Measurements from ENCODE around the gene NTNG1. TPM values are rescaled to one million over a fixed set of nuclear protein-coding genes. Genes with fewer than 3 reads are reported as not detected.

Gene NTNG1
- total RNA-seq, 4 donors from 2014 or later: 0.20 to 3.0 (median 1.0) TPM

GRCh38 chr1:107187399-107187798 is 46.6 kb downstream of the NTNG1 start:
- ATAC-seq: no peak
- no peak overlapping the region for H3K4me3 ChIP-seq
- no peak overlapping the region for H3K27ac ChIP-seq
- H3K36me3 ChIP-seq: no peaks in the 10 kb centered on the region
- H3K9me3 ChIP-seq: peaks cover 0 to 5% (median 0%) of the 10 kb centered on the region in 3 donors
- 49 to 52% methylated on average over 3 of the region's 3 CpGs for WGBS, 2 donors (ENCODE audit: low coverage in 1 of 2)
- no peak for TF ChIP-seq CTCF (IDR thresholded peaks at IDR 0.05)
- TF ChIP-seq POLR2AphosphoS5 (IDR thresholded peaks at IDR 0.05): no peak
- no peak for TF ChIP-seq EP300 (IDR thresholded peaks at IDR 0.05)
- TF ChIP-seq POLR2A (IDR thresholded peaks at IDR 0.05): no peak
- H3K4me1 ChIP-seq: no peaks in the 10 kb centered on the region
- H3K27me3 ChIP-seq: no peaks in the 10 kb centered on the region

GRCh38 chr1:107188160-107188559 is 47.3 kb downstream of the NTNG1 start:
- no peaks in the 10 kb centered on the region for H3K36me3 ChIP-seq
- no peaks in the 10 kb centered on the region for H3K27me3 ChIP-seq
- WGBS, 2 donors (ENCODE audit: low coverage in 1 of 2): 84 to 94% methylated on average over 3 of the region's 3 CpGs
- H3K27ac ChIP-seq: no peak overlapping the region
- ATAC-seq: no peak
- H3K4me3 ChIP-seq: no peak overlapping the region
- peaks cover 0 to 5% (median 0%) of the 10 kb centered on the region in 3 donors for H3K9me3 ChIP-seq
- TF ChIP-seq EP300 (IDR thresholded peaks at IDR 0.05) (no peak), POLR2AphosphoS5 (IDR thresholded peaks at IDR 0.05) (no peak), CTCF (IDR thresholded peaks at IDR 0.05) (no peak), POLR2A (IDR thresholded peaks at IDR 0.05) (no peak)
- H3K4me1 ChIP-seq: no peaks in the 10 kb centered on the region

- H3K9me3 ChIP-seq: peaks cover 0 to 5% (median 0%) of the 10 kb centered on the region in 3 donors
- 50 to 67% methylated on average over 1 of the region's 1 CpG for WGBS, 2 donors (ENCODE audit: low coverage in 1 of 2)
Measured at GRCh38 chr1:107194380-107194779, 53.5 kb downstream of the NTNG1 start.

GRCh38 chr1:107195476-107195875 is 54.6 kb downstream of the NTNG1 start:
- Histone ChIP-seq H3K4me3 (no peak overlapping the region), H3K27ac (no peak overlapping the region), H3K27me3 (no peaks in the 10 kb centered on the region), H3K36me3 (no peaks in the 10 kb centered on the region), H3K4me1 (peaks cover 0 to 7% (median 0%) of the 10 kb centered on the region in 3 donors), H3K9me3 (peaks cover 0 to 5% (median 0%) of the 10 kb centered on the region in 3 donors)
- ATAC-seq: no peak
- WGBS, 2 donors (ENCODE audit: low coverage in 1 of 2): 73 to 80% methylated on average over 1 of the region's 1 CpG
- no peak for TF ChIP-seq CTCF (IDR thresholded peaks at IDR 0.05)
- TF ChIP-seq EP300 (IDR thresholded peaks at IDR 0.05): no peak
- no peak for TF ChIP-seq POLR2A (IDR thresholded peaks at IDR 0.05)
- TF ChIP-seq POLR2AphosphoS5 (IDR thresholded peaks at IDR 0.05): no peak

More at GRCh38 chr1:107194380-107194779, 53.5 kb downstream of the NTNG1 start:
- Histone ChIP-seq H3K27ac (no peak overlapping the region), H3K27me3 (no peaks in the 10 kb centered on the region), H3K36me3 (no peaks in the 10 kb centered on the region), H3K4me3 (no peak overlapping the region), H3K4me1 (peaks cover 0 to 7% (median 0%) of the 10 kb centered on the region in 3 donors)
- TF ChIP-seq CTCF (IDR thresholded peaks at IDR 0.05) (no peak), EP300 (IDR thresholded peaks at IDR 0.05) (no peak), POLR2A (IDR thresholded peaks at IDR 0.05) (no peak), POLR2AphosphoS5 (IDR thresholded peaks at IDR 0.05) (no peak)
- ATAC-seq: no peak

- Histone ChIP-seq H3K9me3 (peaks cover 0 to 13% (median 0%) of the 10 kb centered on the region in 3 donors), H3K4me3 (no peak overlapping the region), H3K36me3 (no peaks in the 10 kb centered on the region), H3K4me1 (peaks cover 0 to 7% (median 0%) of the 10 kb centered on the region in 3 donors), H3K27me3 (no peaks in the 10 kb centered on the region), H3K27ac (no peak overlapping the region)
- ATAC-seq: no peak
- WGBS, 2 donors (ENCODE audit: low coverage in 1 of 2): 38 to 53% methylated on average over 5 of the region's 5 CpGs
- TF ChIP-seq CTCF (IDR thresholded peaks at IDR 0.05) (peak in 1 of 4 experiments; percentile 20), EP300 (IDR thresholded peaks at IDR 0.05) (no peak), POLR2A (IDR thresholded peaks at IDR 0.05) (no peak), POLR2AphosphoS5 (IDR thresholded peaks at IDR 0.05) (no peak)
Measured at GRCh38 chr1:107196973-107197562, 56.2 kb downstream of the NTNG1 start.
